ENCODE results near the gene DNAJC12. TPM values are rescaled to one million over a fixed set of nuclear protein-coding genes. Genes with fewer than 3 reads are reported as not detected.

The DNAJC12 gene
- total RNA-seq, 2 donors from 2014 or later, result not detected

DNA sequence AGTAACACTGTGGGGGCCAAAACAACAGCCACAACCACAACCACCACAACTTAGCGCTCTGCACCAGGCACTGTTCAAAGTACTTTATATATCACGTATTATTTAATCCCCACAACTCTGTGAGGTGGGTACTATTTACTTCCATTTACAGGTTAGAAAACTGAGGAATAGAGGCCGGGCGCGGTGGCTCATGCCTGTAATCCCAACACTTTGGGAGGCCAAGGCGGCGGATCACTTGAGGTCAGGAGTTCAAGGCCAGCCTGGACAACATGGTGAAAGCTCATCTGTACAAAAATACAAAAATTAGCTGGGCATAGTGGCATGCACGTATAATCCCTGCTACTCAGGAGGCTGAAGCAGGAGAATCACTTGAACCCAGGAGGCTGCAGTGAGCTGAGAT is 3.6 kb downstream of the DNAJC12 start:
- Mint-ChIP-seq H3K27ac (no peak overlapping the region), H3K36me3 (ENCODE audit: low read depth) (no peaks in the 10 kb centered on the region), H3K27me3 (no peaks in the 10 kb centered on the region), H3K4me3 (no peak overlapping the region), H3K4me1 (no peaks in the 10 kb centered on the region)
- H3K9me3 ChIP-seq (ENCODE audit: control insufficient read depth, low read length, poor library complexity, severe bottlenecking), result no peaks in the 10 kb centered on the region
- DNase-seq (no peak), ATAC-seq (no peak)

DNA sequence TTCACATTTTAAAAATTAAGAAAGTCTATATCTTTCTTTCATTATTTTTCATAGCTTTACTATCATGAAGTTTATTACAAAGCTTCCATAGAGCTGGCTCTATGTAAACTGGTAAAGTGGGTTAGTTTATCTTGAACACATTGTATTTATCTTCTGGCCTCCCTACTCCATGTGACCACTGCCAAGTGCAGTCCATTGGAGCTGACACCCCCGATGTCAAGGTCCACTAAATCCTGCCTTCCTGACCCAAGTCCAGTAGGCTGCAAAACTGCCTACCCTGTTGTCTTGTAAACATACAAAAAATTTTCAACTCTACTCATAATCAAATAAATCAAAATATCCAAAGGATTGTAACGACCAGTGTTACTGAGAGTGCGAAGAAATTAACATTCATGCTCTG is 10.2 kb downstream of the DNAJC12 start:
- H3K9me3 ChIP-seq (ENCODE audit: control insufficient read depth, low read length, poor library complexity, severe bottlenecking), result no peaks in the 10 kb centered on the region
- Mint-ChIP-seq H3K27ac (no peak overlapping the region), H3K4me1 (peaks cover 3% of the 10 kb centered on the region), H3K36me3 (ENCODE audit: low read depth) (no peaks in the 10 kb centered on the region), H3K4me3 (no peak overlapping the region), H3K27me3 (no peaks in the 10 kb centered on the region)
- DNase-seq (no peak), ATAC-seq (no peak)

DNA sequence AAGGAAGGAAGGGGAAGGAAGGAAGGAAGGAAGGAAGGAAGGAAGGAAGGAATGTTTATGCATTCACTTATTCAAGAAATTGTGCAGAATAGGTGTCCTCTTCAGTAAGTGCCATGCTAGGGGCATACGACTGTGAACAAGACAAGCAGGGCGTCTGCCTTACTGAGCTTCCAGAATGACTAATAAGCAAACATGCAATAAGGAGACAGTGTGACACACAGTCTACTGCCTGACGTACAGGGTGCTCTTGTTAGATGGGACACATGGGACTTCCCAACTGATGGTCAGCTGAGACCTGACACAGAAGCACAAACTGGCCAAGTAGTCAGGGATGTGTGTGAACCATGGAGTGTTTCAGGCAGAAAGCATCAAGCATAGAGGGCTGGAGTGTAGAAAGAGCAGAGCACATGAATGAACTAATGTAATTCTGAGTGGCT is 18.2 kb downstream of the DNAJC12 start:
- no peaks in the 10 kb centered on the region for H3K9me3 ChIP-seq (ENCODE audit: control insufficient read depth, low read length, poor library complexity, severe bottlenecking)
- Mint-ChIP-seq H3K27ac (no peak overlapping the region), H3K27me3 (no peaks in the 10 kb centered on the region), H3K4me3 (no peak overlapping the region), H3K4me1 (peaks cover 4% of the 10 kb centered on the region), H3K36me3 (ENCODE audit: low read depth) (no peaks in the 10 kb centered on the region)
- no peak for ATAC-seq
- no peak for DNase-seq

DNA sequence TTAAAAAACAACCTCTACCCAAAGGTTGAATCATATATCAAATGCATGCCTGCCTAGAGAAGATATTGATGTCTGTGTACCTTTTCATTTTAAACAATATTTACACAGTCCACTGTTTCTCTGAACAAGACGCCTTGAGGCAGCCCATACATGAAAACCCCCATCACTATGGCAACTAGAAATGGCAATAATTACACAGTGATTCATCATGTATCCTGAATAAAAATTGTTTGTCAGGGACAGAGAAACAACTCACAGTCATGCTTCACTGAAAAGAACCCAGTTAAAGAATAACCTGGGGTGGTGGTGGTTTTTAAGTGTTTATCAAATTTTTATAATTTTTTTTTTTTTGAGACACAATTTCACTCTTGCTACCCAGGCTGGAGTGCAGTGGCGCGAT is 19.7 kb downstream of the DNAJC12 start:
- Mint-ChIP-seq H3K4me1 (peaks cover 4% of the 10 kb centered on the region), H3K36me3 (ENCODE audit: low read depth) (no peaks in the 10 kb centered on the region), H3K4me3 (no peak overlapping the region), H3K27me3 (no peaks in the 10 kb centered on the region), H3K27ac (no peak overlapping the region)
- DNase-seq (no peak), ATAC-seq (no peak)
- H3K9me3 ChIP-seq (ENCODE audit: control insufficient read depth, low read length, poor library complexity, severe bottlenecking), result no peaks in the 10 kb centered on the region

DNA sequence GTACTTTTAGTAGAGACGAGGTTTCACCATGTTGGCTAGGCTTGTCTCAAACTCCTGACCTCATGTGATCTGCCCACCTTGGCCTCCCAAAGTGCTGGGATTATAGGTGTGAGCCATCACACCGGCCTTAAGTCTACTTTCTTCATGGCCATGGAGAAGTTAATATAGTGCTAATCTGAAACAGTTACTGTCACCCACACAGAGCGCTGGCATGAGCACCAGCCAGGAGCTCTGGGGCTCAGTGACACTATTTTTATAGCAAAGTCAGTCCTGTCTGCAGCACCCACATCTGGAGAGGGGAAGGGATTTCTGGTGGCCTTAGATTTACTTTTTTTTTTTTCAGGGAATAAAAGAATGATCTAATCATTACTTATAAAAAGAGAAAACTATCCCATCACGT is 21.3 kb downstream of the DNAJC12 start:
- no peak for DNase-seq
- Mint-ChIP-seq H3K27ac (no peak overlapping the region), H3K4me3 (peak overlapping the region; percentile 34), H3K36me3 (ENCODE audit: low read depth) (no peaks in the 10 kb centered on the region), H3K4me1 (peaks cover 4% of the 10 kb centered on the region), H3K27me3 (peaks cover 4% of the 10 kb centered on the region)
- ATAC-seq, result no peak
- no peaks in the 10 kb centered on the region for H3K9me3 ChIP-seq (ENCODE audit: control insufficient read depth, low read length, poor library complexity, severe bottlenecking)

DNA sequence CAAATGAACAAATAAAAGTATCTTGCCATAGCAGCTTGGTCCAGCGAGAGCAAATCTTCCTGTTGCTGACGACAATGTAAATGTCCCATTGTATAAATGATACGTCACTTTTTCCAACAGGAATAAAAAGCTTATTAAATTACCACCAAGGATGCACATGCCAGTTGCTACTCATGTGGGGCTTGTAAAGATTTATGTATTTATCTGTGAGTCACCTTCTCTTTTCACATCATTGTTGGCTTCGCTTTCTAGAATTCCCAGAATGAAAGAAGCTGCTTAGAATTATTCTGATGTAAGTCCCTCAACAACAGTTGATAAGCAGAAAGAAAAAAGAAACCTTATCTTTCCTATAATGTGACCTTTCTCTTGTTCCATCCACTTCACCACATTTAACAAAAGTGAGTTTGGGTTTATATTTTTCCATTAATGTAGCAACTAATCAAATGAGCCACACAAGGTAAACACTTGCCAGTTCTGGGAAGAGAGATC is 22.4 kb downstream of the DNAJC12 start:
- ATAC-seq, result no peak
- no peak for DNase-seq
- Mint-ChIP-seq H3K4me3 (no peak overlapping the region), H3K4me1 (peaks cover 4% of the 10 kb centered on the region), H3K36me3 (ENCODE audit: low read depth) (no peaks in the 10 kb centered on the region), H3K27ac (no peak overlapping the region), H3K27me3 (peaks cover 10% of the 10 kb centered on the region)
- H3K9me3 ChIP-seq (ENCODE audit: control insufficient read depth, low read length, poor library complexity, severe bottlenecking), result no peaks in the 10 kb centered on the region

DNA sequence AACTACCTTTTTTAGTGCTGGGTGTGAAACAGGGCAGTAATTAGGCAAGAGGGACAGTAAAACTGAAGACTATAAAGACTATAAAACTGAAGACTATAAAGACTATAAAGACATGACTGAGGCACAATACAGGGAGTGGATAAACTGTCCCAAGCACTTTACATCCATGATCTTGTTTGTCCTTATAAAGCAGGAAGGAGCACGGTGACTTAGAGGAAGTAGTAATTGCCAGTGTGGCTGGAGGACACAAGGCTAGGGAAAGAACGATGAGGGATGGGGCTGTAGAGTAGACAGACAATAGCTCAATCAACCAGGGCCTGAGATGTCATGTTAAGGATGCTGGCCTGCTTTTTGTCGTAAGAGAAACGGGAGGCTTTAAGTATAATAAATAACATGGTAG is 26.0 kb downstream of the DNAJC12 start:
- Mint-ChIP-seq H3K4me3 (no peak overlapping the region), H3K27me3 (peaks cover 31% of the 10 kb centered on the region), H3K4me1 (peaks cover 2% of the 10 kb centered on the region), H3K27ac (no peak overlapping the region), H3K36me3 (ENCODE audit: low read depth) (no peaks in the 10 kb centered on the region)
- DNase-seq, result no peak
- no peak for ATAC-seq
- H3K9me3 ChIP-seq (ENCODE audit: control insufficient read depth, low read length, poor library complexity, severe bottlenecking), result no peaks in the 10 kb centered on the region

DNA sequence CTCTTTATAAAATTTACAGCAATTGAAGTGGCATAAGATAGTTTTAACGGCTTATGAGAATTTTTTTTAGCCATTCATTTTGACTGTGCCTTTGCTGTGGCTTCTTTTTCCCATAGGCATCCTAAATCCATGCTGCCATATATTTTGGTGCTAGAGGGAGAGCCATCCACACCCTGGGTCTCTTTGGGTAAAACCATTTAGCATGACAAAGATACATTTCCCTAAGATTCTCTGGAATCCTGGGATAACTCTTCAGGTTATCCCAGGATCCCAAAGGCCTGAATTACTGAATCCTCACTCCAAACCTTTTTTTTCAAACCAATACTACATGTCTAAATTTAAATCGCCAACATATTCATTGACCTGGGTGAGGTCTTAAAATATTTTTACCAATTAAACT is 28.9 kb downstream of the DNAJC12 start:
- Mint-ChIP-seq H3K27me3 (peaks cover 31% of the 10 kb centered on the region), H3K36me3 (ENCODE audit: low read depth) (no peaks in the 10 kb centered on the region), H3K4me3 (no peak overlapping the region), H3K4me1 (peaks cover 2% of the 10 kb centered on the region), H3K27ac (no peak overlapping the region)
- ATAC-seq (no peak), DNase-seq (no peak)
- H3K9me3 ChIP-seq (ENCODE audit: control insufficient read depth, low read length, poor library complexity, severe bottlenecking), result no peaks in the 10 kb centered on the region

DNA sequence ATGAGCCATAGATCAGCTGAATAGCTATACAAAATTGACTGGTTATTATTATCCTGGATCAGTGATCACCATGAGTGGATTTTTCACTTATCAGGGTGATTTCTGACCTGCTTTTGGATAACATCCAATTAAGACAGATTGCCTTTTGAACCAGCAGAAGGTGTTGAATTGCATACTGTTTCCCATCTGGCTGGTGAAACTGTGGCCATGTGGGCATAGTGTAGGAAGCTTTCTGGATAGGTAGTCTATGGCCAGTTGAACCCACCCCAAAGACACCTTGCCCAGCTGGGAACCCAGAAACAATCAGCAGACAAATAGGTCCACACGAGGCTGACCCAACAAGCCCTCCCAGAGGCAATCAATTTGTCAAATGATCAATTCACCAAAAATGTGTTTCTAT is 29.3 kb downstream of the DNAJC12 start:
- no peaks in the 10 kb centered on the region for H3K9me3 ChIP-seq (ENCODE audit: control insufficient read depth, low read length, poor library complexity, severe bottlenecking)
- Mint-ChIP-seq H3K27ac (no peak overlapping the region), H3K4me3 (no peak overlapping the region), H3K36me3 (ENCODE audit: low read depth) (no peaks in the 10 kb centered on the region), H3K27me3 (peaks cover 31% of the 10 kb centered on the region), H3K4me1 (peaks cover 2% of the 10 kb centered on the region)
- no peak for DNase-seq
- no peak for ATAC-seq

DNA sequence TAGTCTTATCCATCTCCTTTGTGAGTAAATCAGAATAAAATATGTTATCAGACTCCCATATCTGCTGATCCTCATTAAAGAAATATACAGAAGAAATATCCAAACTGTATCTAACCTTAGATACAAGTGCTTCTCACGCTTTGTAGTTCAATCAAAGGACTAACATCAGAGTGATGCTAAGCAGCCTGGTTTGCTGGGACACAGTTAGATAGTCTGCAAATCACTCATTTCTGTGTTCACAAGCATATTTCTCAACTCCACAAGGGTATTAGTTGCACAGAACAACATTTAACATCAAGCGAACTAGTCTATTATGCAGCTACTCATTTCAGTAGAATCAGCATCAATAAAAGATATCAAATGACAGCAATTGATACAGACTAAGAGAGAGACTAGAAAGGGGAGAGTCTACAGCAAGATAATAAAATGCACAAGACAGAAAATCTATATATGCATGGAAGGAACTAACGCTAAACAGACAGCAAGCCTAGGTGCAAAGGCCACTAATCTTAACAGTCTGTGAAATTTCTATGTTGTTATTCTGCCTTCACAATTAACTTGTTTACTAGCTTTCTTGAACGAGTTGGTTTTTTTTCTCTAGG is 30.0 kb downstream of the DNAJC12 start:
- ATAC-seq (no peak), DNase-seq (no peak)
- Mint-ChIP-seq H3K4me1 (peaks cover 2% of the 10 kb centered on the region), H3K27me3 (peaks cover 31% of the 10 kb centered on the region), H3K36me3 (ENCODE audit: low read depth) (no peaks in the 10 kb centered on the region), H3K27ac (no peak overlapping the region), H3K4me3 (no peak overlapping the region)
- no peaks in the 10 kb centered on the region for H3K9me3 ChIP-seq (ENCODE audit: control insufficient read depth, low read length, poor library complexity, severe bottlenecking)

DNA sequence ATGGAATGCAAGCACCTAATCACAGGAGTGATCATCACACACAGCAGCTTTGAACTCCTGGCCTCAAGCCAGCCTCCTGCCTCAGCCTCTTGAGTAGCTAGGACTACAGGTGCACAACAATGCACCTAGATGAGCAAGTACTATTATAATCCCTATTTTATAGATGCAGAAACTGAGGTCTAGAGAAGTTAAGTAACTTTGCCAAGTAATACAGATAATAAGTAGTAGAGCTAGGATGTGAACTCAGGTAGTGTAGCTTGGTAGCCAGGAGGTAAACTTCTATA is 33.7 kb downstream of the DNAJC12 start:
- H3K4me3 Mint-ChIP-seq, result no peak overlapping the region
- no peak overlapping the region for H3K27ac Mint-ChIP-seq
- H3K36me3 Mint-ChIP-seq (ENCODE audit: low read depth), result no peaks in the 10 kb centered on the region
- peaks cover 16% of the 10 kb centered on the region for H3K27me3 Mint-ChIP-seq
- no peak for DNase-seq
- peaks cover 2% of the 10 kb centered on the region for H3K4me1 Mint-ChIP-seq
- ATAC-seq, result no peak
- no peaks in the 10 kb centered on the region for H3K9me3 ChIP-seq (ENCODE audit: control insufficient read depth, low read length, poor library complexity, severe bottlenecking)

DNA sequence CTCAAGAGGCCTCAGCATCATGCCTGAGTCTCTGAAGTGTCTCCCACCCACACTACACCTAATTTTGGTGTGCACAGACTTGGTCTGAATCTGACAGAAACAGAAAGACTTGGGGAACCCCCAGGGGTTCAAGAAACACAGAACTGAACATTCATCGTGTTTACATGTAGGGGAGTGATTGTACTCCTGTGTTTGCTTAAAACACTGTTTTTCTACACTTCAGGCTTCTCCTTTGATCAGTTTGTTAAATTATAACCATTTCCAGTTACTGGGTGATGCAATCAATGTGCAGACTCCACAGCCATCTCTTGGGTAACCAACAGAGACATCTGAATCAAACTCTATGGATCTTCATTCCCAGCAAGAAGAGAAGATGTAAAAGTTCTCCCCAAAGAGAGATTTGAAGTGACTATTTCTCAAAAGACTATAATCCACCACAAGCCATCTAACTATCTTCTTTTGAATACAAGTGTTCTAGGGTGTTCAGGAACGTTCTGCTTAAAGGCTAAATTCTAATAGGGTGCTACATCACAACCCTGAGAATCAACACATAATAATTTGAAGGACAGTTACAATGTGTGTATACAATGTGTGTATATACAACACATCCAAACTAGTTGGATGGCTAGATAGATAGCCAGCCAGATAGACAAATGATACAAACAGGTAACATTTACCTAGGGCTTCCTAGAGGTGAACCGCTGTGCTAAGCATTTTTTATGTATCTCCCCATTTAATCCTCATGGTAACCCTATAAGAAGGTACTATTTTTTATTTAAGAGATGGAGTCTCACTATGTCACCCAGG is 34.2 kb downstream of the DNAJC12 start:
- no peaks in the 10 kb centered on the region for H3K9me3 ChIP-seq (ENCODE audit: control insufficient read depth, low read length, poor library complexity, severe bottlenecking)
- Mint-ChIP-seq H3K27ac (no peak overlapping the region), H3K4me1 (peaks cover 2% of the 10 kb centered on the region), H3K36me3 (ENCODE audit: low read depth) (no peaks in the 10 kb centered on the region), H3K4me3 (no peak overlapping the region), H3K27me3 (peaks cover 12% of the 10 kb centered on the region)
- ATAC-seq (no peak), DNase-seq (no peak)

DNA sequence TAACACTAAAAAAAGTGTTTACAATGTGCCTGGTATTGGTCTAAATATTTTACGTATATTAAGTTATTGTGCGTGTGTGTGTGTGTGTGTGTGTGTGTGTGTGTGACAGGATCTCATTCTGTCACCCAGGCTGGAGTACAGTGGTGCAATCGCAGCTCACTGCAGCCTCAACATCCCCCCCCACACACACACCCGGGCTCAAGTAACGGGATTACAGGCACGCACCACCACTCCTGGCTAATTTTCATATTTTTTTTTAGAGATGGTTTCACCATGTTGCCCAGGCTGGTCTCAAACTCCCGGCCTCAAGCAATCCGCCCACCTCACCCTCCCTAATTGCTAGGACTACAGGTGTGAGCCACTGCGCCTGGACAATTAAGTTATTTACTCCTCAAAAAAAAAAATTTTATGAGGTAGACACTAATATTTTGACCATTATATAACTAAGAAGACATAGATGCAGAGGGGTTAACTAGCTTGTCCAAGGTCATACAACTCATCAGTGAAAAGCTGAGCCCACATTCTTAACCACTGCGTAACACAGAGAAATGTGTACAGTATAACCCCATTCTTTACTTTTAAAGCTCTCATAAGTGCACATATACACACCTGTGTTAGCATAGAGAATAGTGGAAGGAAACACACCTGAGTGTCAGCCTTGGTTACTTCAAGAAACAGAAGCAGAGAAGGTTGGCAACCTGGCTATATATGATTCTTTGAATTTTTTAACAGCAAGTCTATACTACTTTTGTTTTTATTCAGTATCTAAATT is 35.0 kb downstream of the DNAJC12 start:
- H3K4me1 Mint-ChIP-seq, result peaks cover 2% of the 10 kb centered on the region
- peaks cover 6% of the 10 kb centered on the region for H3K27me3 Mint-ChIP-seq
- no peaks in the 10 kb centered on the region for H3K9me3 ChIP-seq (ENCODE audit: control insufficient read depth, low read length, poor library complexity, severe bottlenecking)
- DNase-seq (no peak), ATAC-seq (no peak)
- H3K36me3 Mint-ChIP-seq (ENCODE audit: low read depth), result no peaks in the 10 kb centered on the region
- H3K27ac Mint-ChIP-seq, result no peak overlapping the region
- H3K4me3 Mint-ChIP-seq, result no peak overlapping the region
